GM18498 (cell line): Measurements from ENCODE around the gene GRHPR.
"Not testable (repeated sequence)": the region's sequence is repeated elsewhere in the genome, so short reads cannot be mapped to it uniquely, and the experiment has no call there.

Source experiments
- ATAC-seq: cut with Tn5 transposase; IDR thresholded peaks from one replicate; pipeline ENCODE4 v1.9.1; 2021; ENCODE audit warnings: mild to moderate bottlenecking, moderate library complexity; ENCODE audit not compliant: unreplicated experiment

The GRHPR gene

DNA sequence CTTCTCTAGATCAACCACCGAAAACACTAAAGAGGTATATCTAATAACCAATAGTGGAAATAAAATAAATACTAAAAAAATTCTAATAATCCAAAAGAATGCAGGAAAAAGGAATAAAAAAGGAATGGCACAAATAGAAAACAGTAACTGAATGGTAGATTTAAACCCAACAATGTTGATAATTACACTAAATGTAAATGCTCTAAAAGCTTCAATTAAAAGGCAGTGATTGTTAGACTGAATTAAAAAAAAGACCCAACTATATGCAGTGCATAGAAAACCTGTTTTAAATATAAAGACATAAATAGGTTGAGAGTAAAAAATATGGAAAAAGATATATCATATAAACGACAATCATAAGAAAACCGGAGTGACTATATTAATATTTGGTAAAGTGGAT, 51.9 kb downstream of the GRHPR start:
- no peak for ATAC-seq

DNA sequence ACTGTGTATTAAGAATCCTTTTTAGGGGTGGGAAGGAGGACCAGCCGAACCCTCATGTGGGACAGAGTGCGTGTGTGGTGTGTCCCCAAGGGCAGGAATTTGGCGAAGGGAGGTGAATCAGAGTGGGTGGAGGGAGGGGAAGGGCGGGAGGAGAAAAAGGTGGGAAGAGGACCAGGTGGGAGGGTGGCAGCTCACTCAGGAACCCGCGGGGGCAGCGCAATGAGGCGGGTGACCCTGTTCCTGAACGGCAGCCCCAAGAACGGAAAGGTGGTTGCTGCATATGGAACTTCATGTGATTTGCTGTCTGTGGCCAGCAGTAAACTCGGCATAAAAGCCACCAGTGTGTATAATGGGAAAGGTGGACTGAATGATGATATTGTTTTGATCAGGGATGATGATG, 54.4 kb downstream of the GRHPR start:
- no peak for ATAC-seq

DNA sequence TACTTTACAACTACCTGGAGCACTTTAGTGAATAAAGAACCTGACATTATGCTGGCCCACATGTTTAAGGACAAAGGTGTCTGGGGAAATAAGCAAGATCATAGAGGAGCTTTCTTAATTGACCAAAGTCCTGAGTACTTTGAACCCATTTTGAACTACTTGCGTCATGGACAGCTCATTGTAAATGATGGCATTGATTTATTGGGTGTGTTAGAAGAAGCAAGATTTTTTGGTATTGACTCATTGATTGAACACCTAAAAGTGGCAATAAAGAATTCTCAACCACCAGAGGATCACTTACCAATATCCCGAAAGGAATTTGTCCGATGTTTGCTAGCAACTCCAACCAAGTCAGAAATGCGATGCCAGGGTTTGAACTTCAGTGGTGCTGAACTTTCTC, 54.9 kb downstream of the GRHPR start:
- not testable (repeated sequence) for ATAC-seq

DNA sequence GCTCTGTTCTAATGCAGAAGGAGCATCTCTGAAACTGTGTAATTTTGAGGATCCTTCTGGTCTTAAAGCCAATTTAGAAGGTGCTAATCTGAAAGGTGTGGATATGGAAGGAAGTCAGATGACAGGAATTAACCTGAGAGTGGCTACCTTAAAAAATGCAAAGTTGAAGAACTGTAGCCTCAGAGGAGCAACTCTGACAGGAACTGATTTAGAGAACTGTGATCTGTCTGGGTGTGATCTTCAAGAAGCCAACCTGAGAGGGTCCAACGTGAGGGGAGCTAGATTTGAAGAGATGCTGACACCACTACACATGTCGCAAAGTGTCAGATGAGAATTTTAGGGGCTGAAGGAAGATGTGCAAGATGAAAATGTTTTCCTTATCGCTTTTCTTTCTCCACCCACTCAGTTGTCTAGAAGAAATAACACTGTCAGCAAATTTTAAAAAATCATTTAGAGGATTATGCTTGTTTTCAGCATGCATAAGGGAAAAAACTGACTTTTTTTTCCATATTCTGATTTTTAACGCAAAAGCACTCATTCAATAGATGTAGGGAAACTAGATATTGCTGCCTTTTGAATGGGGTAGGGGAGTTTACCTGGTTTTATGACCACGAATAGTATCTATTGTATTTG, 55.6 kb downstream of the GRHPR start:
- ATAC-seq, result not testable (repeated sequence)

DNA sequence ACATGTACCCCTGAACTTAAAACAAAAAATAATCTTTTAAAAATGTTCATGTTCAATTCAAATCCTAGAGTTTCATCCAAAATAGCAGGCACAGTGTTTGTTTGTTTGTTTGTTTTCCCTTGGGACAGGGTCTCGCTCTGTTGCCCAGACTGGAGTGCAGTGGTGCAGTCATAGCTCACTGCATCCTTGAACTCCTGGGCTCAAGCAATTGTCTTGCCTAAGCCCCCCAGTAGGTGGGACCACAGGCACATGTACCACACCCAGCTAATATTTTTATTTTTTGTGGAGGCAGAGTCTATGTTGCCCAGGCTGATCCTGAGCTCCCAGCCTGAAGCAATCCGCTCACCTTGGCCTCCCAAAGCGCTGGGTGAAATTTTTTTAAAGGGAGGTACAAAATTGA, 58.3 kb downstream of the GRHPR start:
- ATAC-seq, result no peak

DNA sequence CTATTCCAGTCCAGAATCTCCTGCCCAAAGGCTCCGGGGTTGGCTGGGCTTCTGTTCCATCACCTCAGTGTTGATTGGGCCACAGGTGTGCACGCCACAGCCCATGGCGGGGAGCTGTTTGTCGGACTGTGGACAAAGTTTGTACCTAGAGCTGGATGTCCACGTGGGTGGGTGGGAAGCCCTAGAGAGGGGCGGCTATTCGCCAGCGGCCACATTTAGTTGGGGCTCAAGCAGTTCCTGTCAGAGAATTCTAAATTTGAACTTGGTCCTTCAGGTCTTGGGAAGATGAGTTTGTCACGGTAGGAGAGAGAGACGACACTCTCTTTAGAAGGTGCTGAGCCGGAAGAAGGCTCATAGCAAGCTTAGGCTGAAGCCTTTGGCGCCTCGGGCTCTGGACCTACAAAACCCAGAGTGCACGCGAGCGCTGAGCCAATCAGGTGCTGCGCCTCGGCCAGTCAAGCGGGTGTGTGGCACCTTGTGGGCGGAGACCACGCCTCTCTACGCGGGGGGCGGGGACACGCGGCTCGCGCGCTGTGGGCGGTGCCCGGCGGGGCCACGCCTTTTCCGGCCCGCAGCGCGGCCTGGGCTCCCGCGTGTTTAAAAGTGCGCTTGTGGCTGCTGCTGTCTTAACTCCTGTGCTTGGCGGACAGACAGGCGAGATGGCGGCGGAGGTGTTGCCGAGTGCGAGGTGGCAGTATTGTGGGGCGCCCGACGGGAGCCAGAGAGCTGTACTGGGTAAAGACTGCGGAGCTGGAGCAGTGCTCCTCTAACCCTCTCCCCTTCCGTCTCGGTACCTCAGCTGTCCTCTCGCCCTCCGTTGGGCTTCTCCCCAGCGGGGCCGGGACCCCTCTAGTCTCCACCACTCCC, 63.1 kb downstream of the GRHPR start, which contains the start of gene POLR1E:
Gene POLR1E, plus strand, starts transcription at position 560 of the 867 bp plus-strand sequence. Its CDS starts 100 bp downstream, at position 660.
- ATAC-seq, result peak; percentile 98

DNA sequence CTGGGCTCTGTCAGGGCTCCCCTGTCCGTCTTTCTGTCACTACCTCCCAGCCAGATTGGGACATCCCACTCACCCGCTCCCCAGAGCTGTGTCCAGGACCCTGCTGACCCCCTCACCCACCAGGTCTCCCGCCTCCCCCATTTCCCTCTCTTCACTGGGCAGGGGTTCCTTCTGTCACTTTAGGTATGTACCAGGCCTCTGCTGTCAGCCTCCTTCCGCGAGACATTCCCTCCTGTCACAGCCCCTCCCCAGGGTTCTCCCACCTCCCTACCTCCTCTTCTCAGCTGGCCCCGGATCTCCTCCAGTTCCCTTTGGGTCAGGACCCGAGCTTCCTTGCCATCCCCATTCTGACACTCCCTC, 63.7 kb downstream of the GRHPR start:
- ATAC-seq, result no peak
